ENCODE measurements around the gene TMEM119.

Gene TMEM119

DNA sequence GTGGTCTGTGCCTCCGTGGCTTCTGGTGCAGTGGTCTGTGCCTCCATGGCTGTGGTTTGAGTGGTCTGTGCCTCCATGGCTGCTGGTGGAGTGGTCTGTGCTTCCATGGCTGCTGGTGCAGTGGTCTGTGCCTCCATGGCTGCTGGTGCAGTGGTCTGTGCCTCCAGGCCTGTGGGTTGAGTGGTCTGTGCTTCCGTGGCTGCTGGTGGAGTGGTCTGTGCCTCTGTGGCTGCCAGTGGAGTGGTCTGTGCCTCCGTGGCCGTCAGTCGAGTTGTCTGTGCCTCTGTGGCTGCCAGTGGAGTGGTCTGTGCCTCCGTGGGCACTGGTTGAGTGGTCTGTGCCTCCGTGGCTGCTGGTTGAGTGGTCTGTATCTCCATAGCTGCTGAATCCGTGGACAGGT is 25.7 kb upstream of the TMEM119 start:
- H3K36me3 ChIP-seq (ENCODE audit: control insufficient read depth, insufficient read depth, low read length) = peaks cover 10% of the 10 kb centered on the region
- no peaks in the 10 kb centered on the region for H3K27me3 ChIP-seq (replicated peaks; ENCODE audit: control insufficient read depth, insufficient read depth, low read length)
- TF ChIP-seq, protein P1, sequence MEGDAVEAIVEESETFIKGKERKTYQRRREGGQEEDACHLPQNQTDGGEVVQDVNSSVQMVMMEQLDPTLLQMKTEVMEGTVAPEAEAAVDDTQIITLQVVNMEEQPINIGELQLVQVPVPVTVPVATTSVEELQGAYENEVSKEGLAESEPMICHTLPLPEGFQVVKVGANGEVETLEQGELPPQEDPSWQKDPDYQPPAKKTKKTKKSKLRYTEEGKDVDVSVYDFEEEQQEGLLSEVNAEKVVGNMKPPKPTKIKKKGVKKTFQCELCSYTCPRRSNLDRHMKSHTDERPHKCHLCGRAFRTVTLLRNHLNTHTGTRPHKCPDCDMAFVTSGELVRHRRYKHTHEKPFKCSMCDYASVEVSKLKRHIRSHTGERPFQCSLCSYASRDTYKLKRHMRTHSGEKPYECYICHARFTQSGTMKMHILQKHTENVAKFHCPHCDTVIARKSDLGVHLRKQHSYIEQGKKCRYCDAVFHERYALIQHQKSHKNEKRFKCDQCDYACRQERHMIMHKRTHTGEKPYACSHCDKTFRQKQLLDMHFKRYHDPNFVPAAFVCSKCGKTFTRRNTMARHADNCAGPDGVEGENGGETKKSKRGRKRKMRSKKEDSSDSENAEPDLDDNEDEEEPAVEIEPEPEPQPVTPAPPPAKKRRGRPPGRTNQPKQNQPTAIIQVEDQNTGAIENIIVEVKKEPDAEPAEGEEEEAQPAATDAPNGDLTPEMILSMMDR (IDR thresholded peaks at IDR 0.05; ENCODE audit: insufficient read depth, low read length, poor library complexity, severe bottlenecking) = no peak
- no peak overlapping the region for H3K4me3 ChIP-seq (replicated peaks; ENCODE audit: low read depth, low read length)
- DNase-seq (ENCODE audit: extremely low read depth, insufficient read length) = no peak

DNA sequence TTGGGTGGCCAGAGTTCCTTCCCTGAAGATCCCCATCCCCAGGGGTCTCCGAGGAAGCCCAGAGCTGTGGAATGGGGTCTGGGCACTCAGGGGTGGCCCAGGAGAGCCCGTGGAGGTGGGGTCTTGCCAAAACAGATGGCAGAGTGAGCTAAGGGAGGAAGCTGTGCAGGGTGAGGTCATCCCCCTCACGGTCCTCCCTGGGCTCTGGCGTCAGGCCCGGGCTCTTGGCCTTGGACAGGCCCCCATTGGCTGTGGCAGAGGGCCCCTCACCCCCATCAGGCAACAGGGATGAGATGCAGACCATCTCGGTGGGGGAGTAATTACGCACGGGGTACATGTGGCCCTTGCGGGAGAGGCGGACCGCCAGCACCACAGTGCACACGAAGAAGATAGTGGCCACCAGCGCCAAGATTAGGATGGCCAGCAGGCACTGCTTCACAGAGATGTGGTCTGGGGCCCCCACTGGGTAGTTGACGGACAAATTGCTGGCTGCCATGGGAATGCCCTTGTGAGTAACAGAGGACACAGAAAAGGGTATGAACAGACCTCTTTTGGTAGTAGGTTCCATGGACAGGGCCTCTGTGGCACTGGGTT is 25.1 kb upstream of the TMEM119 start:
- H3K36me3 ChIP-seq (ENCODE audit: control insufficient read depth, insufficient read depth, low read length) = peaks cover 10% of the 10 kb centered on the region
- TF ChIP-seq, protein P1 (IDR thresholded peaks at IDR 0.05; ENCODE audit: insufficient read depth, low read length, poor library complexity, severe bottlenecking) = no peak
- DNase-seq (ENCODE audit: extremely low read depth, insufficient read length) = no peak
- no peaks in the 10 kb centered on the region for H3K27me3 ChIP-seq (replicated peaks; ENCODE audit: control insufficient read depth, insufficient read depth, low read length)
- H3K4me3 ChIP-seq (replicated peaks; ENCODE audit: low read depth, low read length) = no peak overlapping the region

DNA sequence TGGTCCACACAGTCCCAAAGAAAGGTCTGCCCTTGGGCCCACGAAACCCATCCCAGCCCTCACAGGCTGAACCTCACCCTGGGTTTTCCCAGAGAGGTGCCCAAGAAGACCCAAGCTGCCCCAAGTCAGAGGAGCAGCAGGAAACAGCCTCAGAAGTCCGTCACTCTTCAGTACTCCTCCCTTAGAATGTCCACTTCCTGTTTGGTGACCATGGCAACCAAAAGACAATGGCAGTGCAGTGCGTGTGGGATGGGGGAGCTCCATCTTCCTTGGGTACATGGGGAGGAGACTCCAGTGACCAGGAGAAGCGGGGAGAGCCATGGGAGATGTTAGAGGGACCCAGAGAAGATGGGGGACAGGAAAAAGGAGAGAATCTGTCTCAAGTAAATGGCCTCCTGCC is 24.5 kb upstream of the TMEM119 start:
- no peak overlapping the region for H3K4me3 ChIP-seq (replicated peaks; ENCODE audit: low read depth, low read length)
- no peaks in the 10 kb centered on the region for H3K27me3 ChIP-seq (replicated peaks; ENCODE audit: control insufficient read depth, insufficient read depth, low read length)
- DNase-seq (ENCODE audit: extremely low read depth, insufficient read length) = no peak
- TF ChIP-seq, protein P1 (IDR thresholded peaks at IDR 0.05; ENCODE audit: insufficient read depth, low read length, poor library complexity, severe bottlenecking) = no peak
- H3K36me3 ChIP-seq (ENCODE audit: control insufficient read depth, insufficient read depth, low read length) = peaks cover 10% of the 10 kb centered on the region

DNA sequence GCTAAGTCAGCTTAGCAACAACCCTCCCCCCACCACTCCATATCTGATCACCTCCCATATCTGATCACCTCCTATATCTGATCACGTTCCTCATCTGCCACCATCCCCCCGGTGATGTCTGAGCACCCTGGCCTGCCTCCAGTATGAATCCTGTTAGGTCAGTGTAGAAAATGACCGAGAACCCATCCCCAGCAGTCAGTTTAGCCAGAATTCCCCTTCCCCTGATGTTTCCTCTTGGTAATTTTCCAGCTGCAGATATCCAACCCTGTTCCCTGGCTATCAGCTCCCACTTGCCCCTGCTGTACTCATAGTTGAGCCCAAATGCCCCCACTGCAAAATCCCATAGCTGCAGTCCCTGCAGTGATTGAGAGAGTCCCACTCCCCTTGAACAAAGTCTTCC is 23.3 kb upstream of the TMEM119 start:
- Histone ChIP-seq H3K36me3 (ENCODE audit: control insufficient read depth, insufficient read depth, low read length) (peaks cover 10% of the 10 kb centered on the region), H3K4me3 (replicated peaks; ENCODE audit: low read depth, low read length) (no peak overlapping the region), H3K27me3 (replicated peaks; ENCODE audit: control insufficient read depth, insufficient read depth, low read length) (no peaks in the 10 kb centered on the region)
- TF ChIP-seq, protein P1 (IDR thresholded peaks at IDR 0.05; ENCODE audit: insufficient read depth, low read length, poor library complexity, severe bottlenecking) = no peak
- no peak for DNase-seq (ENCODE audit: extremely low read depth, insufficient read length)

DNA sequence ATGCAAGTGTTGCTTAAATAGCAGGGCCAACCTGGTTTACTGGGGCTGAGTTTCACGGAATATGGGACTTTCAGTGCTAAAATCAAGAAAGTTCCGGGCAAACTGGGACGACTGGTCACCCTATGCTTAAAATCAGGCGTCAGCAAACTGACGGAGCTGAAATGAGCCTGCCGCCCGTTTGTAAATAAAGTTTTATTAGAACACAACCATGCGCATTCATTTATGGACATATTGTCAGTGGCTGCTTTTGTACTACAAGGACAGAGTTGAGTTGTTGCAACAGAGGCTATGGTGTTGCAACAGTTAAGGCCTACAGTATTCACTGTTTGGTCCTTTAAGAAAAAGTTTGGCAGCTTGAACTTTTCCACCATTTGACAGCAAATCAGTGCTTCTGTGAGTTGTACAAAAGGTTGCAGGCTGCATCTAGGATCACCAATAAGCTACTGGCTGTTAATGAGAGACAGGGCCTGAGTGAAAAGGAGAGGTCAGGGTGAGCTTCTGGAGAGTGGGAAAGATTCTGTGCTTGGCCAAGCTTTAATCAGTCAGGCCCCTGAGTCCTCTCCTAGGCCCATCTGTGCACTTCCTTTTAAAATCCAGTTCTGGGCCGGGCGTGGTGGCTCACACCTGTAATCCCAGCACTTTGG is 22.5 kb upstream of the TMEM119 start:
- Histone ChIP-seq H3K36me3 (ENCODE audit: control insufficient read depth, insufficient read depth, low read length) (peaks cover 10% of the 10 kb centered on the region), H3K27me3 (replicated peaks; ENCODE audit: control insufficient read depth, insufficient read depth, low read length) (no peaks in the 10 kb centered on the region), H3K4me3 (replicated peaks; ENCODE audit: low read depth, low read length) (no peak overlapping the region)
- DNase-seq (ENCODE audit: extremely low read depth, insufficient read length) = no peak
- TF ChIP-seq, protein P1 (IDR thresholded peaks at IDR 0.05; ENCODE audit: insufficient read depth, low read length, poor library complexity, severe bottlenecking) = no peak

Data from GM06990 (cell line).